SK-N-SH (cell line): ENCODE data around the gene TRMT1. TPM values are rescaled to one million over a fixed set of nuclear protein-coding genes. Genes with fewer than 3 reads are reported as not detected.
A peak's percentile ranks its signal among the peaks of the same experiment; 100 is the strongest.

Source experiments
- CTCF ChIA-PET: fragments of 300-600, 350-600 bp; formaldehyde crosslinking; extraction: SDS; loops from one replicate; lab custom pipeline; 2021; lab: Yijun Ruan, JAX
- POLR2A ChIA-PET: fragments of 350-600 bp; sonication (Branson Sonifier 250); formaldehyde crosslinking; extraction: SDS; loops from one replicate; lab custom pipeline; 2020; ENCODE audit warnings: antibody characterized with exemption, inconsistent platforms; lab: Yijun Ruan, JAX
- DNase-seq: peaks from one replicate; pipeline ENCODE4 v3.0.0; 2012
- H2AFZ ChIP-seq: fragments of 200-600 bp; sonication (generic); 2 replicates; pipeline ENCODE4 v1.8.1; 2016; ENCODE audit warnings: antibody characterized with exemption, mild to moderate bottlenecking, low read depth
- H3F3A ChIP-seq: fragments of 200-600 bp; sonication (generic); replicated peaks from 2 replicates; pipeline ENCODE3; 2016; ENCODE audit warnings: antibody characterized with exemption, mild to moderate bottlenecking; ENCODE audit not compliant: insufficient read depth
- H3K27ac ChIP-seq, 2 experiments: fragments of 200-500 bp in 1 of 2; fragments of 200-600 bp in 1 of 2; sonication (Bioruptor generic) in 1 of 2; sonication (generic), shearing (Covaris generic) in 1 of 2; 2 replicates each; pipeline versions ENCODE4 v1.5.1 to v1.6.1; 2014 to 2016; ENCODE audit warnings: low read depth in 2 of 2, inconsistent platforms in 1 of 2, low read length in 1 of 2, mild to moderate bottlenecking in 1 of 2, mixed read lengths in 1 of 2
- H3K27me3 ChIP-seq: fragments of 200-600 bp; sonication (generic), shearing (Covaris generic); 2 replicates; pipeline ENCODE4 v1.6.1; 2016; ENCODE audit warnings: mixed run types; ENCODE audit not compliant: insufficient read depth
- H3K36me3 ChIP-seq, 2 experiments: fragments of 200-500 bp in 1 of 2; fragments of 200-600 bp in 1 of 2; sonication (Bioruptor generic) in 1 of 2; sonication (generic) in 1 of 2; replicated peaks in 1 of 2; 2 replicates each; pipeline versions ENCODE3 to v1.5.1; 2014 to 2016; ENCODE audit warnings: low read length in 1 of 2, mild to moderate bottlenecking in 1 of 2; ENCODE audit not compliant: insufficient read depth in 2 of 2, control insufficient read depth in 1 of 2
- H3K4me1 ChIP-seq, 2 experiments: fragments of 200-500 bp in 1 of 2; fragments of 200-600 bp in 1 of 2; sonication (Bioruptor generic) in 1 of 2; sonication (generic), shearing (Covaris generic) in 1 of 2; 2 replicates each; pipeline versions ENCODE4 v1.5.1 to v1.6.1; 2014 to 2016; ENCODE audit warnings: low read depth in 1 of 2, low read length in 1 of 2, mixed run types in 1 of 2; ENCODE audit not compliant: insufficient read depth in 2 of 2, control insufficient read depth in 1 of 2
- H3K4me2 ChIP-seq: fragments of 200-600 bp; sonication (generic), shearing (Covaris generic); 2 replicates; pipeline ENCODE4 v1.6.1; 2017; ENCODE audit warnings: mixed run types
- H3K4me3 ChIP-seq, 2 experiments: fragments of 200-500 bp in 1 of 2; fragments of 200-600 bp in 1 of 2; sonication (Bioruptor generic) in 1 of 2; sonication (generic), shearing (Covaris generic) in 1 of 2; 2 replicates each; pipeline versions ENCODE4 v1.5.1 to v1.8.1; 2014 to 2016; ENCODE audit warnings: low read depth in 2 of 2, inconsistent platforms in 1 of 2, low read length in 1 of 2, mild to moderate bottlenecking in 1 of 2, mixed read lengths in 1 of 2, moderate library complexity in 1 of 2
- H3K79me2 ChIP-seq: fragments of 200-600 bp; sonication (generic); 2 replicates; pipeline ENCODE4 v1.8.1; 2017; ENCODE audit warnings: mild to moderate bottlenecking; ENCODE audit not compliant: insufficient read depth
- H3K9ac ChIP-seq: fragments of 200-600 bp; sonication (generic); 2 replicates; pipeline ENCODE4 v1.6.1; 2017; ENCODE audit warnings: mixed run types
- H3K9me2 ChIP-seq: fragments of 200-600 bp; sonication (generic); 2 replicates; pipeline ENCODE4 v1.6.1; 2017; ENCODE audit warnings: mixed run types
- H3K9me3 ChIP-seq: fragments of 200-600 bp; sonication (generic); 2 replicates; pipeline ENCODE4 v1.6.1; 2017; ENCODE audit warnings: mixed run types, mild to moderate bottlenecking, moderate library complexity
- H4K20me1 ChIP-seq: fragments of 200-600 bp; sonication (generic); 2 replicates; pipeline ENCODE4 v1.6.1; 2017; ENCODE audit warnings: mild to moderate bottlenecking, mixed run types; ENCODE audit not compliant: insufficient read depth
- EZH2phosphoT487 ChIP-seq: fragments of 200-600 bp; sonication (generic); IDR thresholded peaks from 2 replicates; pipeline ENCODE4 v1.6.1; 2017; ENCODE audit warnings: low read depth, mixed run types, mild to moderate bottlenecking, antibody characterized with exemption, moderate library complexity, borderline replicate concordance
- FOXM1 ChIP-seq: IDR thresholded peaks from 2 replicates; pipeline ENCODE4 v1.4.0; 2012; ENCODE audit warnings: low read depth, mild to moderate bottlenecking
- GABPA ChIP-seq: IDR thresholded peaks from 2 replicates; pipeline ENCODE4 v1.4.0; 2012; ENCODE audit warnings: low read depth, mild to moderate bottlenecking
- MAX ChIP-seq: IDR thresholded peaks from 2 replicates; pipeline ENCODE4 v1.4.0; 2012; ENCODE audit warnings: low read depth
- NRF1 ChIP-seq: IDR thresholded peaks from 2 replicates; pipeline ENCODE4 v1.6.1; 2012; ENCODE audit warnings: low read depth, mild to moderate bottlenecking, low read length
- POLR2AphosphoS5 ChIP-seq: IDR thresholded peaks from 2 replicates; pipeline ENCODE4 v1.6.1; 2012; ENCODE audit warnings: low read depth, low read length
- RCOR1 ChIP-seq: fragments of 150-350 bp; IDR thresholded peaks from 2 replicates; pipeline ENCODE4 v1.6.1; 2017; ENCODE audit warnings: antibody characterized with exemption, low read length
- REST ChIP-seq: IDR thresholded peaks from 2 replicates; pipeline ENCODE4 v1.6.1; 2012; ENCODE audit warnings: mild to moderate bottlenecking, low read depth, low read length, moderate library complexity
- RFX5 ChIP-seq: IDR thresholded peaks from 2 replicates; pipeline ENCODE4 v1.6.1; 2012; ENCODE audit warnings: mild to moderate bottlenecking, improper control_type of control experiment, low read length
- SIN3A ChIP-seq: IDR thresholded peaks from 2 replicates; pipeline ENCODE4 v1.6.1; 2012; ENCODE audit warnings: low read depth, mild to moderate bottlenecking, low read length, moderate library complexity, borderline replicate concordance
- TEAD4 ChIP-seq: IDR thresholded peaks from 2 replicates; pipeline ENCODE4 v1.4.0; 2012; ENCODE audit warnings: mild to moderate bottlenecking, borderline replicate concordance; ENCODE audit not compliant: insufficient read depth
- USF1 ChIP-seq: IDR thresholded peaks from 2 replicates; pipeline ENCODE4 v1.4.0; 2012; ENCODE audit warnings: low read depth, borderline replicate concordance
- USF2 ChIP-seq: fragments of 150-350 bp; IDR thresholded peaks from 2 replicates; pipeline ENCODE4 v1.6.1; 2017; ENCODE audit warnings: antibody characterized with exemption, low read length, low read depth, borderline replicate concordance
- ZBTB33 ChIP-seq: IDR thresholded peaks from 2 replicates; pipeline ENCODE4 v1.4.0; 2012; ENCODE audit warnings: low read depth, borderline replicate concordance
- WGBS: methylation state at CpG from one replicate; pipeline ENCODE4 v1.1.6; 2017; ENCODE audit warnings: low lambda C conversion rate; 5-methylcytosine and 5-hydroxymethylcytosine counted together
- polyA plus RNA-seq, 3 experiments: library from polyadenylated mRNA; depleted of rRNA; stranded (reverse); fragments of >200 nt; gene quantifications; 2 replicates each; pipeline ENCODE4 v1.2.3, GENCODE V29; 2012

Gene TRMT1
- polyA plus RNA-seq, 1 of the 3 experiments (the other 2 are of a cell fraction): 64.9 TPM

- Histone ChIP-seq H3F3A (peaks cover 36% of the 10 kb centered on the region), H2AFZ (peak overlapping the region; percentile 39; the same call in 1 of the 2 replicates), H3K27ac (peak overlapping the region; percentile 98 to 99), H3K9me2 (no peaks in the 10 kb centered on the region), H3K4me1 (peaks cover 4 to 23% of the 10 kb centered on the region in 2 experiments; a peak in 1 of 4 replicates), H3K79me2 (peaks cover 62% of the 10 kb centered on the region), H3K4me3 (peak overlapping the region; percentile 76 to 90), H4K20me1 (peaks cover 25% of the 10 kb centered on the region), H3K27me3 (no peaks in the 10 kb centered on the region), H3K9ac (peak overlapping the region; percentile 93), H3K36me3 (peaks cover 0 to 19% of the 10 kb centered on the region in 2 experiments), H3K9me3 (no peaks in the 10 kb centered on the region), H3K4me2 (peak overlapping the region; percentile 98)
- 3% methylated on average over 15 of the region's 25 CpGs for WGBS
- no peak for TF ChIP-seq FOXM1
- TF ChIP-seq REST: no peak
- TF ChIP-seq MAX: peak; percentile 75; the same call in 1 of the 2 replicates
- no peak for TF ChIP-seq USF1
- POLR2A ChIA-PET: interaction anchor here (0.7 to 2.2 kb wide), 17 partner anchors 9 to 1973 kb away, joined by 3 to 73 read pairs (median 4); partner anchors contain the start of genes DAND5, GCDH and NACC1
- CTCF ChIA-PET: interaction anchor here (0.6 to 1.8 kb wide), 16 partner anchors 11 to 187 kb away, joined by 3 to 11 read pairs (median 4); partner anchors contain the start of genes DAND5 and NACC1
- DNase-seq: no peak
Measured at GRCh38 chr19:13152356-13152973, 35.9 kb upstream of the TRMT1 start.

GRCh38 chr19:13151605-13152355, 35.2 kb upstream of the TRMT1 start:
- DNase-seq: peak; percentile 95
- peak overlapping the region; percentile 94 for H3K9ac ChIP-seq
- no peaks in the 10 kb centered on the region for H3K9me3 ChIP-seq
- CTCF ChIA-PET: interaction anchor here (0.8 to 1.8 kb wide), 13 partner anchors 12 to 186 kb away, joined by 3 to 11 read pairs (median 5); partner anchors contain the start of genes DAND5 and NACC1
- H3K4me1 ChIP-seq: peaks cover 4 to 23% of the 10 kb centered on the region in 2 experiments; a peak in 1 of 4 replicates
- H3K27ac ChIP-seq: peak overlapping the region; percentile 98 to 99
- POLR2A ChIA-PET: interaction anchor here (0.7 to 2.2 kb wide), 14 partner anchors 9 to 1974 kb away, joined by 3 to 73 read pairs (median 4); partner anchors contain the start of genes DAND5, GCDH and NACC1
- H4K20me1 ChIP-seq: peaks cover 25% of the 10 kb centered on the region
- peak overlapping the region; percentile 90 to 94 for H3K4me3 ChIP-seq
- no peaks in the 10 kb centered on the region for H3K27me3 ChIP-seq
- 0% methylated on average over 24 of the region's 71 CpGs for WGBS
- peak overlapping the region; percentile 98 for H3K4me2 ChIP-seq
- peak overlapping the region; percentile 39; the same call in 1 of the 2 replicates for H2AFZ ChIP-seq
- H3K9me2 ChIP-seq: no peaks in the 10 kb centered on the region
- H3F3A ChIP-seq: peaks cover 29% of the 10 kb centered on the region
- H3K79me2 ChIP-seq: peaks cover 64% of the 10 kb centered on the region
- peaks cover 0 to 19% of the 10 kb centered on the region in 2 experiments for H3K36me3 ChIP-seq
- TF ChIP-seq SIN3A: peak; percentile 81; the same call in 1 of the 2 replicates
- TF ChIP-seq EZH2phosphoT487: no peak
- TF ChIP-seq POLR2AphosphoS5: peak; percentile 97
- TF ChIP-seq USF1: peak; percentile 77
- TF ChIP-seq TEAD4: peak; percentile 81
- no peak for TF ChIP-seq ZBTB33
- peak; percentile 71 for TF ChIP-seq GABPA
- TF ChIP-seq NRF1: no peak
- TF ChIP-seq RCOR1: no peak
- peak; percentile 15; the same call in 1 of the 2 replicates for TF ChIP-seq USF2
- no peak for TF ChIP-seq RFX5
